CD4-positive, alpha-beta T cell treated with Interleukin-15 for 1 hour (primary cell): Measurements from ENCODE around the gene GIT1.

ENCODE experiments used
- DNase-seq: peaks from one replicate; pipeline ENCODE4 v3.0.0-alpha.2; 2020

Gene GIT1

DNA sequence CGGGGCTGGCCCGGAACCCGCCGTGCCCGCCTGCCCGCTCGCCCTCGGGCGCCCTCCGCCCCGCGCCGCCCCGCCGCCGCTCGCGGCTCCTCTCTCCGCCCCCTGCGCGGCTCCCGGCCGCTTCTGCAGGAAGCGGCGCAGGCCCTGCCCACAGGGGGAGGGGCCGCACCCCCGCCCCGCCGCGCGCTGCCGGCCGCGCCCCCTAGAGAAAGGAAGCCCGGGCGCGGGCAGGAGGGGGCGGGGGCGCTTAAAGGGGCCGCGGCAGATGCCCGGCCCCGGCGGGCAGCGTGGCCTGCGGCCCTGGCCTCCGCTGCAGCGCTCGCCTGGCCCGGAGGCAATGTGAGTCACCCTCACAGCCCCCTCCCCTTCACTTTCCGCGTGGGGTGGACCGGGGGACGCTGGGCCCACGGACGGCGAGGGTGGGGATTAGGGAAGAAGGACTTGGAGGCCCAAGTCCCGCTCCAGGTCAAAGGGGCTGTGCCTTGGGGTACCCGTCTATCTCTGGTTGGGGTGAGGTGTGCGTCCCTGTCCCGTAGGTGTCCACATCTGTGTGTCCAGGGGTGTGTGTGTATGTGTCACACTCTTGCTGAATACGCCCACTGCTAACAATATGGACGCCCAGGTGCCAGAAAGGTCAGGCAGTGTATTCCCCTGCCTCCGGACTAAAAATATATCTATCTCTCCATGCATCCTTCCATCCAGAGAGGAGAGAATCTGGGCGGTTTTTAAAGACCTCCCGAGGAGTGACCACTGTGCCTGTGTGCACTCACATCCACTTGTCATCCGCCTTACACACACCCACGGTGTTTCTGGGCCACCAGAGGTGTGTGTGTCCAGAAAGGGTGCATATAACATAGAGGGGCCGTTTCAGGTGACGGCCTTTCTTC lies at the start of gene GIT1:
Gene GIT1 (minus strand): TSS at position 125 of the 887 bp plus-strand sequence. CDS start 270 bp downstream, outside the sequence.
- DNase-seq, result peak; percentile 85

DNA sequence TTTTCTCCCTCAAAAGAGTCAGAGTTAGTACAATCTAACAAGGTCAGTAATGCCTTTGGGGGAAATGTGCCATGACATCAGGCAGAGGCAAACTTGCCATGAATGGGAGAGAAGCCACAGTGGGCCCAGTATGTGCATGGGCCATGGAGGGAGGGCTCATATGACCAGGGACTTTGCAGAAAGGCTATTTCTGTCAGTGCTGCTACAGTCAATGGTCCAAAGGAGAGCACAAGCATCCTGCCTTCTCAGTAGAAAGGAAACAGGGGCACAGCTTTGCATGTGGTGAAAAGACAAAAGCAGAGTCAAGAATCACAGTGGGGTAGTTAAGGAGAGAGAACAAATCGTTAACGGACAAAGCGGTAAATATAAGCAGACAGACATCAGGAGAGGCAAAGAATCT lies 44.4 kb upstream of the GIT1 start:
- DNase-seq, result no peak

GRCh38 chr17:29630630-29631193 lies 41.3 kb upstream of the GIT1 start:
- DNase-seq, result no peak

- DNase-seq, result no peak
These were observed 40.4 kb upstream of the GIT1 start for GRCh38 chr17:29629839-29630238.

- no peak for DNase-seq
These were observed 39.2 kb upstream of the GIT1 start for GRCh38 chr17:29628644-29629043.

- no peak for DNase-seq
These were observed 38.5 kb upstream of the GIT1 start for GRCh38 chr17:29627951-29628350.

GRCh38 chr17:29625037-29625750 lies 35.7 kb upstream of the GIT1 start:
- DNase-seq, result no peak

GRCh38 chr17:29624586-29624985 lies 35.1 kb upstream of the GIT1 start:
- DNase-seq, result no peak

DNA sequence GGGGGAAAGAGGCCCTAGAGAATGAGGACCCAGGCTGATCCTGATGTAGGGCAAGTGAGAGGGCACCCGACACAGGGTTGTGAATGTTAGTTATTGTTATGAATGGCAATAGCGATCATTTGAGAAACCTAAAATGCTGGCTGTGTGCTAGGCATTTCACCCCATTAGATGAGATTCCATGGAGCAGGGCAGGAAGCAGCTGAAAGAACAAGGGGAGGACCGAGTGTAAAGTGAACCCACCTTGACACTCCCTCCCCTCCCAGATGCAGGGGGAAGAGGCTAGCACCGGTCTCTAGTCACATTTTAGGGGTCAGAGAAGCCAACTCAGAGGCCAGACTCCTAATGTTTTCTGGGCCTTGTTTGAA lies 33.8 kb upstream of the GIT1 start:
- no peak for DNase-seq

DNA sequence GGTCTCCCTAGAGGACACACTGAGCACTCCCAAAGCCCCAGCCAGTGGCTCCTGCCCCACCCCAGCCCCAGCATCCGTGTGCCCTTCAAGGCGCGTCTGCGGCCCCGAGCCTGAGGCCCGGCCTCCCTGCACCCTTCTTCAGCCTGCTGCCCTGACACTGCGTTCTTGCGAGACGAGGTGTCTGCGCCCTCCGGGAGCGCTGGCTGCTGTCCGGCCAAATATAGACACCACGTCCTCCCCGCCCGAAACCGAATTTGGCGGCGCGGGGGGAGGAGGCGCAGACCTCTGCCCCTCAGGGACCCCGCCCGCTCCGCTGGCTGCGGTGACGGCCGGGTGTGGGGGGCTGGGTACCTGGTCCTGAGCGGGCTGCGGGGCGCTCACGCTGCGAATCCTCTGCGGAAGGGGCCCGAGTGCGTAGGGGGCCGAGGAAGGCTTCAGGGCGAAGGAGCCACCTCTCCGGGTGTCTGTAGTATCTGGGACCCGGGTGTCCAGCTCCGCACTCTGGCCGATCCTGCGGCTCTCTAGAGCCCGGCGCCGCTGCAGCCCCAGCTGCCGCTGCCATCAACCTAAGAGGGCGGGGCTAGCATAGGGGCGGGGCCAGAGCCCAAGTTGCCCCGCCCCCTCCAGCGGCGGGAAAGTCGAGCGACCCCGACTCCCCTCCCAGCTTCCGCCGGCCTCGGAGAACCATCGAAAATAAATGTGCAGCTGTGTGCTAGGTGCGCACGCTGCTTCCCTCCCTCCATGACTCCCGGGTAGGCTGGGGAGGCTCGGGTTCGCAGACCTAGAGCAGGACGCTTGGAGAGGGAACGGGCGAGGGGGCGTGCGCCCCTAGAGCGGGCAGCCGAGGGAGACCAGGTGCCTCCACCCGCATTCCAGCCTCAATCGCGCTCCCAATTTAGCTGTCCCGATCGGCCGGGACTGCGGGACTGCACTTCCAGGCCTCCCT lies 33.2 kb upstream of the GIT1 start, which contains the start of gene CORO6:
Gene CORO6 (minus strand): TSS at position 576 of the 946 bp plus-strand sequence. CDS start 1,491 bp downstream, outside the sequence.
- peak; percentile 60 for DNase-seq

GRCh38 chr17:29621751-29622194 lies 32.3 kb upstream of the GIT1 start:
- DNase-seq, result no peak

- no peak for DNase-seq
These were observed 31.5 kb upstream of the GIT1 start for GRCh38 chr17:29620779-29621500.

DNA sequence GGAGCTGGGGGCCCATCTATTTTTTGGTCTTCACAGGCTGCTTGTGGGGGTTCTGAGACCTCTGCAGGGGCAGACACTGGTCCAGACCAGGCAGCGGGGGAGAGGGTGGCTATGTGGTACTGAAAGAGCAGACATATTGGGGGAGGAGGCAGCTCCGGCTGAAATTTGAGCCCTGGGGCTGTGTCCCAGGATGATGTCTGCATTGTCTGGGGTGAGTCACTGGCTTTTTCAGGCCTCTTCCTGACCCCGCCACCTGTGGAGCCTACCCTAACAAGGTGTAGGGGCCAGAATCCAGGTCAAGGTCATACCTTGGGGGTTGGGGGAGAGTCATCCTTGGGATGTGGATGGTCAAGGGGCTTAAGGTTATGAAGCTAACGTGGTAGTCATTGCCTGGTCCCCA lies 30.8 kb upstream of the GIT1 start:
- DNase-seq, result no peak

GRCh38 chr17:29619251-29619650 lies 29.8 kb upstream of the GIT1 start:
- DNase-seq, result no peak

GRCh38 chr17:29618272-29619065 lies 29.0 kb upstream of the GIT1 start:
- no peak for DNase-seq

DNA sequence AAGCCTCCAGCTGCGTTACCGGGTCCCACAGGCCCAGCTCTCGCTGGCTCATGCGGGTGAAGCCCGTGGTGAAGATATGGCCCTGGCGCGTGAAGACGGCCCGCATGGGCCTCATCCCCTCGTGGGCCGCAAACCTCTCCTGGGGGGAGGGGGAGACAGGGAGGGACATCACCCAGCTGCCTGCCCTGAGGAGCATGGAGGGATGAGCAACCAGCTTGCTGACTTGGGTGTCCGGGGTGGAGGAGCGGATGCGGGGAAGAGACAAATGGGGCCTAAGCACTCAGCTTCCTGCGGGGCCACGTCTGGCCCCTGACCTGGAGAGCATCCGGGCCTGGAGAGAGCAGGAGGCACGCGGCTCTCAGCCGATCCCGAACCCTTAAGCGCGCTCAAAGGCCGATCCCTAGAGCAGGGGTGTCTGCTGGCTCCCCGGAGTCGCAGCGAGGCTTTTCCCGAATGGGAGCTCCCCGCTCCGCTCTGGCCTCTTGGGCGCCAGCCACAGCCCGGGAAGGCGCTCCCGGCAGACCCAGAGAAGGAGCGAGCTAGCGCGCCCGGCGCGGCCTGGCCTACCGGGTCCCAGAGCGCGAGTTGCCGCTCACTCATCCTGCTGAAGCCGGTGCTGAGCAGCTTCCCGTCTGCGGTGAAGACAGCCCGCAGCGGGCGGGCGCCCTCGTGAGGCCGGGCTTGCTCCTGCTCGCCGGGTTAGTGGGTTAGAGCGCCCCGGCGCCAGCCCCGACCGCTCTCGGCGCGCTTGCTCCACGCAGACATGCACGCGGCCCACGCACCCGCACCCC lies 28.2 kb upstream of the GIT1 start:
- DNase-seq, result peak; percentile 88

DNA sequence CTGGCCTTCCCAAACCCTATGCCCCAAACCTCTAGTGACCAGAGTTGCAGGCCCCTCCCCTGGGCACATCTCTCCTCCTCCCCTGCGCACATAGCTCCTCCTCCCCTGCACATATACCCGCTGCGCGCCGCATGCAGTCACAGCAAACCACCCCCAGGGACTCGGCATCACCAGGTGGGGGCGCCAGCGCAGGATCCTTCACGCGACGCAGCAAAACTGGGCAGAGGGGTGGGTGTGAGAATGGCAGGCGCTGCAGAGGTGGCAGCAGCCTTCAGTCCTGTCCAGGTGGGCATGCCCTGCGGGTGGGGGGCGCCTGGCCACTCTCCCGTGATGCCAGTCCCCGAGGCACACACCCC lies 27.7 kb upstream of the GIT1 start:
- peak; percentile 90 for DNase-seq

DNA sequence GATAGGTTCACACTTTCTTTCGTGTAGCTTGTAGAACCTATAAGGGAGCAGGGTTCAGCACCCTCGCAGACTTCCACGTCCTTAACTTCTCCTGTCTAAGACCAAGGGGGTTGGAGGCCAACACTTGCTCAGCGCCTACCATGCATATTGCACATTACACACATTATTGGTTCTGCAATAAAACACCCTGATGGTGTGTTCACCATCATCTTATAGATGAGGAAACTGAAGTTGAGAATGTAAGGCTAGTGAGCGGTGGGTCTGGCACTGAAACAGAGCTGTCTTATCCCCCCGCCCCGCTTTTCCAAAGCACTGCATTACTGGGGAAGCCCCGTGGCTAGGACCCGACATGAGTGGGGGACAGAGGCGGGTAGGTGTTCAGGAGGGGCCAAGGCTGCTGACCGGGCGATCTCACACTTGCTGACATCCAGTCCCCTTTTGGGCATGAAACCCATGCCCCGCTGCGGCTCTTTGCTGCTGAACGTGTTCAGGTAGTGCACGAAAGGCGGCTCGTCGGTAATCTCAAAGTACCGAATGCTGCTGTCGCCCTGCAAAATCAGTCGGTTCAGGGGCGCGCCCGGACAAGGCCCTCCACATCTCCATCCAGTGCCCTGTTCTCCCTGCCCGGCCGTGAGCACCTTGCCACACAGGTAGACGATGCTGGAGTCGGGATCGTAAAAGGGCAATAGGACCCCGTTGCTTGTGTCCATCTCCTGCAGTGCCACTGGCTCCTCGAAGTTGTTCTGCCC lies 27.0 kb upstream of the GIT1 start:
- no peak for DNase-seq
